Small intestine (tissue), 7 donors: Measurements from ENCODE around the gene KDM5A. TPM values are rescaled to one million over a fixed set of nuclear protein-coding genes. Genes with fewer than 3 reads are reported as not detected.

ENCODE experiments used
- DNase-seq, 2 donors: peaks; one replicate each; pipeline versions ENCODE4 v3.0.0 to v3.0.0-alpha.2; 2013
- FAIRE-seq: peaks from 2 replicates; lab custom pipeline; 2012; peaks lifted over from hg19 to GRCh38; lab: Jason Lieb, UNC
- H3K27ac ChIP-seq, 3 donors: one replicate each; pipeline ENCODE4 v1.5.1; 2013; ENCODE audit warnings: low read length in 2 of 3, mild to moderate bottlenecking in 2 of 3, control low read depth in 1 of 3, inconsistent platforms in 1 of 3, low read depth in 1 of 3, moderate library complexity in 1 of 3
- H3K27me3 ChIP-seq, 3 donors: one replicate each; pipeline ENCODE4 v1.6.1; 2013; ENCODE audit warnings: low read length in 3 of 3, inconsistent platforms in 1 of 3; ENCODE audit not compliant: control insufficient read depth in 3 of 3, insufficient read depth in 3 of 3
- H3K36me3 ChIP-seq, 3 donors: one replicate each; pipeline ENCODE4 v1.6.1; 2013; ENCODE audit warnings: low read length in 3 of 3, inconsistent platforms in 1 of 3, low read depth in 1 of 3, mild to moderate bottlenecking in 1 of 3, moderate library complexity in 1 of 3; ENCODE audit not compliant: control insufficient read depth in 3 of 3, insufficient read depth in 2 of 3
- H3K4me1 ChIP-seq, 3 donors: one replicate each; pipeline ENCODE4 v1.6.1; 2013; ENCODE audit warnings: low read length in 2 of 3, inconsistent platforms in 1 of 3, low read depth in 1 of 3, mild to moderate bottlenecking in 1 of 3, moderate library complexity in 1 of 3; ENCODE audit not compliant: control insufficient read depth in 3 of 3, insufficient read depth in 2 of 3
- H3K4me3 ChIP-seq, 3 donors: one replicate each; pipeline ENCODE4 v1.5.1; 2013; ENCODE audit warnings: low read length in 3 of 3, control low read depth in 1 of 3, inconsistent platforms in 1 of 3, low read depth in 1 of 3, mild to moderate bottlenecking in 1 of 3, moderate library complexity in 1 of 3
- H3K9me3 ChIP-seq, 2 donors: one replicate each; pipeline ENCODE4 v1.6.1; 2013; ENCODE audit warnings: low read depth in 1 of 2, low read length in 1 of 2; ENCODE audit not compliant: control insufficient read depth in 2 of 2, insufficient read depth in 1 of 2
- WGBS, 3 donors: extraction: QIAGEN DNeasy Blood & Tissue Kit; methylation state at CpG; one replicate each; pipeline ENCODE4 v1.1.7; 2013; 5-methylcytosine and 5-hydroxymethylcytosine counted together
- polyA plus RNA-seq, 4 donors: library from polyadenylated mRNA; stranded (reverse) in 3 of 4; unstranded in 1 of 4; fragments of 200-250 nt in 3 of 4; fragments of 120-200 nt in 1 of 4; gene quantifications; one replicate each; pipeline versions ENCODE4 v1.2.1 to v1.2.3, GENCODE V29; 2013
- donor health status: healthy with polysubstance abuse.
- donor health status: control.
- donor health status: control.
- donor health status: Bipolar disorder and iron deficiency.
- donor health status: healthy.

Gene KDM5A
- polyA plus RNA-seq, 4 donors = 4.1 to 26.9 (median 8.0) TPM

- Histone ChIP-seq H3K4me3 (no peak overlapping the region), H3K4me1 (no peaks in the 10 kb centered on the region), H3K36me3 (no peaks in the 10 kb centered on the region), H3K9me3 (no peaks in the 10 kb centered on the region), H3K27ac (no peak overlapping the region), H3K27me3 (peaks cover 0 to 4% (median 4%) of the 10 kb centered on the region in 3 donors)
- FAIRE-seq (no peak), DNase-seq (no peak)
- 86 to 92% (median 90%) methylated on average over 6 of the region's 6 CpGs for WGBS, 3 donors
Measured at GRCh38 chr12:256225-256624, 132.9 kb downstream of the KDM5A start.

GRCh38 chr12:254912-255311 is 134.2 kb downstream of the KDM5A start:
- Histone ChIP-seq H3K9me3 (no peaks in the 10 kb centered on the region), H3K27me3 (peaks cover 0 to 4% (median 4%) of the 10 kb centered on the region in 3 donors), H3K4me1 (no peaks in the 10 kb centered on the region), H3K27ac (no peak overlapping the region), H3K4me3 (no peak overlapping the region), H3K36me3 (no peaks in the 10 kb centered on the region)
- FAIRE-seq (no peak), DNase-seq (no peak)
- 81 to 86% (median 85%) methylated on average over 9 of the region's 9 CpGs for WGBS, 3 donors

DNA sequence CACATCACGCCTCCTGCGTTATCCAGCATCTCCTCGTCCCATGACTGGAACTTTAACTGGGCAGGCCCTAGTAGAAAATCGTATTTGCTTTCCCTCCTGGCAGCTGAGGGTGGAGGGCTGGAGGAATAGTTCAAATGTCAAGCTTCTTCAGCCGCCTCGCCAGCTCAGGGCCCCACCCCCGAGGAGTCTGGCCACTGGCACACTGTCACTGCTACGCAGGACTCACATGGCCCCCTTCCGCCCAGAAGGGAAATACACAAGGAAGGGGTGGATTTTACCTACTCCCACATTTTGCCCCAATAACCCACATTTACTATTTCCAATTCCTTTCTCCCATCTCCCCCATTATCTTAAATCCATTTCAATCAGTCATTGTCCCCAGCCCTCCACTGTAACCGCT is 135.1 kb downstream of the KDM5A start:
- WGBS, 3 donors = 63 to 70% (median 66%) methylated on average over 10 of the region's 10 CpGs
- no peak for DNase-seq
- peaks cover 0 to 4% (median 4%) of the 10 kb centered on the region in 3 donors for H3K27me3 ChIP-seq
- H3K36me3 ChIP-seq = no peaks in the 10 kb centered on the region
- H3K4me1 ChIP-seq = no peaks in the 10 kb centered on the region
- no peak overlapping the region for H3K27ac ChIP-seq
- H3K4me3 ChIP-seq = no peak overlapping the region
- FAIRE-seq = no peak
- no peaks in the 10 kb centered on the region for H3K9me3 ChIP-seq

- H3K36me3 ChIP-seq = no peaks in the 10 kb centered on the region
- H3K9me3 ChIP-seq = no peaks in the 10 kb centered on the region
- H3K4me1 ChIP-seq = no peaks in the 10 kb centered on the region
- FAIRE-seq = no peak
- H3K4me3 ChIP-seq = no peak overlapping the region
- WGBS, 3 donors = 66 to 69% (median 68%) methylated on average over 12 of the region's 12 CpGs
- peaks cover 0 to 4% (median 2%) of the 10 kb centered on the region in 3 donors for H3K27me3 ChIP-seq
- no peak overlapping the region for H3K27ac ChIP-seq
- DNase-seq = peak in 1 of 2 donors; percentile 42
Measured at GRCh38 chr12:253116-253831, 135.8 kb downstream of the KDM5A start.

GRCh38 chr12:252636-253035 is 136.5 kb downstream of the KDM5A start:
- 14 to 32% (median 24%) methylated on average over 5 of the region's 5 CpGs for WGBS, 3 donors
- no peaks in the 10 kb centered on the region for H3K4me1 ChIP-seq
- no peak overlapping the region for H3K27ac ChIP-seq
- H3K36me3 ChIP-seq = no peaks in the 10 kb centered on the region
- DNase-seq = peak in 1 of 2 donors; percentile 85
- no peak overlapping the region for H3K4me3 ChIP-seq
- H3K9me3 ChIP-seq = no peaks in the 10 kb centered on the region
- H3K27me3 ChIP-seq = peaks cover 0 to 4% (median 2%) of the 10 kb centered on the region in 3 donors
- no peak for FAIRE-seq

DNA sequence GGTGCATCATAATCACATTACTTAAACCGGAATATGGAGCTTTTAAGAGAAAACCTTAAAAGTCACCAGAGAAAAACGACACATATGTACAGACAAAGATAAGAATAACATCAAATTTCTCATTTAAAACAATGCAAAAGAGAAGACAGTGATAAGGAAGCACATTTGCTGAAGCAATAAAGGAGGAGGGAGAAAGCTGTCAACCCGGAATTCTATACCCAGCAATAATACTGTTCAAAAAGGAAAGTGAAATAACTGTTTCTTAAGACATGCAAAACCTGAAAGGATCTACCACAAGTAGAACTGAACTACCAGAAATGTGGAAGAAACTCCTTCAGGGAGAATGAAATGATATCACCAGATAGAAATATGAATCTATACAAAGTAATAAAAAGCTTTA is 141.8 kb downstream of the KDM5A start:
- no peaks in the 10 kb centered on the region for H3K27me3 ChIP-seq
- no peak overlapping the region for H3K4me3 ChIP-seq
- no peak for FAIRE-seq
- WGBS, 3 donors = 83 to 87% (median 84%) methylated on average over 3 of the region's 3 CpGs
- H3K27ac ChIP-seq = no peak overlapping the region
- no peaks in the 10 kb centered on the region for H3K9me3 ChIP-seq
- DNase-seq = no peak
- H3K4me1 ChIP-seq = no peaks in the 10 kb centered on the region
- no peaks in the 10 kb centered on the region for H3K36me3 ChIP-seq

GRCh38 chr12:243381-243780 is 145.7 kb downstream of the KDM5A start:
- Histone ChIP-seq H3K27ac (no peak overlapping the region), H3K4me3 (no peak overlapping the region), H3K36me3 (no peaks in the 10 kb centered on the region), H3K27me3 (no peaks in the 10 kb centered on the region), H3K4me1 (no peaks in the 10 kb centered on the region), H3K9me3 (peaks cover 0 to 4% of the 10 kb centered on the region in 2 donors)
- FAIRE-seq (no peak), DNase-seq (no peak)
- WGBS, 3 donors = 34 to 48% (median 38%) methylated on average over 4 of the region's 4 CpGs

- 89 to 95% (median 91%) methylated on average over 15 of the region's 15 CpGs for WGBS, 3 donors
- no peak overlapping the region for H3K27ac ChIP-seq
- peaks cover 0 to 9% of the 10 kb centered on the region in 2 donors for H3K9me3 ChIP-seq
- peaks cover 0 to 5% (median 0%) of the 10 kb centered on the region in 3 donors for H3K4me1 ChIP-seq
- DNase-seq (no peak), FAIRE-seq (no peak)
- no peaks in the 10 kb centered on the region for H3K27me3 ChIP-seq
- H3K4me3 ChIP-seq = no peak overlapping the region
- H3K36me3 ChIP-seq = no peaks in the 10 kb centered on the region
Measured at GRCh38 chr12:242496-242895, 146.6 kb downstream of the KDM5A start.
